Hair follicular keratinocyte (primary cell): ENCODE data around the gene PDIA5. TPM values are rescaled to one million over a fixed set of nuclear protein-coding genes. Genes with fewer than 3 reads are reported as not detected.

Source experiments
- total RNA-seq: library from RNA; depleted of rRNA; stranded (reverse); fragments of >200 nt; gene quantifications from 2 replicates; pipeline ENCODE4 v1.2.3, GENCODE V29; 2015

PDIA5 gene
- total RNA-seq = 33.0 and 40.3 TPM in 2 replicates

GRCh38 chr3:123066896-123067688 is at the start of gene PDIA5:
Gene PDIA5 (plus strand): TSS chr3:123067025. CDS start chr3:123067165, 140 bp downstream.

GRCh38 chr3:123027292-123028232 is 39.3 kb upstream of the PDIA5 start, which contains the start of gene SEMA5B:
Gene SEMA5B (minus strand): TSS chr3:123027763. CDS start chr3:122961263, 66,500 bp downstream.

GRCh38 chr3:123201557-123202427 is 135.0 kb downstream of the PDIA5 start, which contains the start of gene SEC22A:
Gene SEC22A (plus strand): TSS chr3:123201943. CDS start chr3:123209218, 7,275 bp downstream.

Other genes with a start within 250 kb of the PDIA5 start
- gene SEMA5B, start 39.3 kb upstream of the PDIA5 start, total RNA-seq = not detected in 2 replicates
- 35.7 and 42.2 TPM in 2 replicates for gene SEC22A, start 134.9 kb downstream of the PDIA5 start, total RNA-seq